DOHH2 (cell line): Measurements from ENCODE around the gene GATM.

ENCODE experiments used
- EZH2phosphoT487 ChIP-seq: fragments of 200-600 bp; sonication (generic); IDR thresholded peaks from 2 replicates; pipeline ENCODE4 v1.6.1; 2017; ENCODE audit warnings: borderline replicate concordance, mild to moderate bottlenecking, antibody characterized with exemption, low read length, moderate library complexity, mixed read lengths
- TF ChIP-seq, protein P1 (sequence below): fragments of 200-600 bp; sonication (generic); IDR thresholded peaks from one replicate; pipeline ENCODE4 v1.5.1; 2014; ENCODE audit warnings: antibody characterized with exemption, mild to moderate bottlenecking, low read depth, low read length; ENCODE audit not compliant: poor library complexity, severe bottlenecking

DNA sequence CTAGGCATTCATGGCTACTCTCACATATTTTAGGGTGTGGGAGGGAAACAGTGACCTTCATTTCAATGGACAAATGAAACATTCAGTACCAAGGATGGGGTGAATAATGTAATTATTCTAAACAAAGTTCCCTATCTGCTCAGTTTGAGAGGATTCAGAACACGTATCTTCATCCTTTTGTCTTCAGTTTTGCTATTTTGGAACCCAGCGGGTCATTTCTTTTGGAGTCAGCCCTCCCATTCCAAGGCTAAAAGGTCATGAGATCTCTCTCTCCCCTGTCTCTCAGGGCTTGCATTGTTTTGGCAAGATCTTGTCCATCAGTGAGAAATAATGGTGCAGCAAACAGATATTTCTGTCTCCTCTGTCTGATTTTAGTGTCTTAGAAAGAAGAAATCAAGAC is 16.3 kb upstream of the GATM start:
- TF ChIP-seq, protein P1, sequence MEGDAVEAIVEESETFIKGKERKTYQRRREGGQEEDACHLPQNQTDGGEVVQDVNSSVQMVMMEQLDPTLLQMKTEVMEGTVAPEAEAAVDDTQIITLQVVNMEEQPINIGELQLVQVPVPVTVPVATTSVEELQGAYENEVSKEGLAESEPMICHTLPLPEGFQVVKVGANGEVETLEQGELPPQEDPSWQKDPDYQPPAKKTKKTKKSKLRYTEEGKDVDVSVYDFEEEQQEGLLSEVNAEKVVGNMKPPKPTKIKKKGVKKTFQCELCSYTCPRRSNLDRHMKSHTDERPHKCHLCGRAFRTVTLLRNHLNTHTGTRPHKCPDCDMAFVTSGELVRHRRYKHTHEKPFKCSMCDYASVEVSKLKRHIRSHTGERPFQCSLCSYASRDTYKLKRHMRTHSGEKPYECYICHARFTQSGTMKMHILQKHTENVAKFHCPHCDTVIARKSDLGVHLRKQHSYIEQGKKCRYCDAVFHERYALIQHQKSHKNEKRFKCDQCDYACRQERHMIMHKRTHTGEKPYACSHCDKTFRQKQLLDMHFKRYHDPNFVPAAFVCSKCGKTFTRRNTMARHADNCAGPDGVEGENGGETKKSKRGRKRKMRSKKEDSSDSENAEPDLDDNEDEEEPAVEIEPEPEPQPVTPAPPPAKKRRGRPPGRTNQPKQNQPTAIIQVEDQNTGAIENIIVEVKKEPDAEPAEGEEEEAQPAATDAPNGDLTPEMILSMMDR, result no peak
- no peak for TF ChIP-seq EZH2phosphoT487
